Choroid plexus epithelial cell (primary cell): ENCODE measurements around the gene IRX4.

Source experiments
- DNase-seq: peaks from one replicate; pipeline ENCODE4 v3.0.0-alpha.2; 2010; ENCODE audit warnings: low read depth
- H3K4me3 ChIP-seq: 2 replicates; pipeline ENCODE4 v1.5.1; 2011; ENCODE audit warnings: low read depth, mild to moderate bottlenecking, control low read depth, low read length, moderate library complexity
- CTCF ChIP-seq: conservative IDR thresholded peaks from 2 replicates; pipeline ENCODE4 v1.5.1; 2011; ENCODE audit warnings: low read depth, mild to moderate bottlenecking, control low read depth, inconsistent platforms, low read length, moderate library complexity

The IRX4 gene

GRCh38 chr5:1907616-1908015 is 24.9 kb upstream of the IRX4 start:
- H3K4me3 ChIP-seq = no peak overlapping the region
- TF ChIP-seq CTCF = no peak

GRCh38 chr5:1905108-1905507 is 22.4 kb upstream of the IRX4 start:
- TF ChIP-seq CTCF = no peak
- no peak for DNase-seq
- no peak overlapping the region for H3K4me3 ChIP-seq

More at GRCh38 chr5:1907616-1908015, 24.9 kb upstream of the IRX4 start:
- DNase-seq = no peak

- TF ChIP-seq CTCF = no peak
- no peak overlapping the region for H3K4me3 ChIP-seq
- DNase-seq = no peak
Measured at GRCh38 chr5:1901983-1902382, 19.3 kb upstream of the IRX4 start.

GRCh38 chr5:1901061-1901460 is 18.3 kb upstream of the IRX4 start:
- no peak overlapping the region for H3K4me3 ChIP-seq
- DNase-seq = no peak
- no peak for TF ChIP-seq CTCF

- no peak overlapping the region for H3K4me3 ChIP-seq
- no peak for DNase-seq
Measured at GRCh38 chr5:1899201-1899600, 16.5 kb upstream of the IRX4 start.

GRCh38 chr5:1897816-1898450 is 15.2 kb upstream of the IRX4 start:
- H3K4me3 ChIP-seq = no peak overlapping the region
- no peak for DNase-seq
- TF ChIP-seq CTCF = no peak

More at GRCh38 chr5:1899201-1899600, 16.5 kb upstream of the IRX4 start:
- TF ChIP-seq CTCF = no peak

GRCh38 chr5:1897386-1897785 is 14.7 kb upstream of the IRX4 start:
- no peak for DNase-seq
- no peak overlapping the region for H3K4me3 ChIP-seq
- no peak for TF ChIP-seq CTCF
